ENCODE data around the gene ZNF175. TPM values are rescaled to one million over a fixed set of nuclear protein-coding genes. Genes with fewer than 3 reads are reported as not detected.

Gene ZNF175
- total RNA-seq, 1 donor from 2014 or later: 6.1 TPM

DNA sequence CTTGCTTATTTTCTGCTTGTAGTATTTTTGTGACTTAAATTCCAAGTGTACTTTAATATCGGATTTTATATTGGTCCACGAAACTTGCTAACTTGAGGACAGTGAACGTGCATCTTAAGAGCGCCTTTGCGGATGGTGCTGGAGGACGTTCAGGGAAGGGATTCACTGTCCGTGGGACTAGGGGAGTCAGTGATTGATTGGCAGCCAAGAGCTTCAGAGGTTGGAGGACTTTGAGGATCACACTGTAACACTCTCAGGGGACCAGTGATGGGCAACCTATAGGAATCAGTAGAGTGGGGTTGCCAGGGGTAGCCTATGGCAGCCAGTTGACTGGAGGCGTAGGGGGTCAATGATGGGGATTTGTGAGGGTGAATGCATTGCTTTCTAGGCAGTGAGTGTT, 516 bp downstream of the ZNF175 start:
- peaks cover 0 to 12% of the 10 kb centered on the region in 2 donors for H3K4me1 ChIP-seq
- H3K36me3 ChIP-seq: peaks cover 10 to 24% of the 10 kb centered on the region in 2 donors
- H3K9me3 ChIP-seq: no peaks in the 10 kb centered on the region
- TF ChIP-seq, protein P1, sequence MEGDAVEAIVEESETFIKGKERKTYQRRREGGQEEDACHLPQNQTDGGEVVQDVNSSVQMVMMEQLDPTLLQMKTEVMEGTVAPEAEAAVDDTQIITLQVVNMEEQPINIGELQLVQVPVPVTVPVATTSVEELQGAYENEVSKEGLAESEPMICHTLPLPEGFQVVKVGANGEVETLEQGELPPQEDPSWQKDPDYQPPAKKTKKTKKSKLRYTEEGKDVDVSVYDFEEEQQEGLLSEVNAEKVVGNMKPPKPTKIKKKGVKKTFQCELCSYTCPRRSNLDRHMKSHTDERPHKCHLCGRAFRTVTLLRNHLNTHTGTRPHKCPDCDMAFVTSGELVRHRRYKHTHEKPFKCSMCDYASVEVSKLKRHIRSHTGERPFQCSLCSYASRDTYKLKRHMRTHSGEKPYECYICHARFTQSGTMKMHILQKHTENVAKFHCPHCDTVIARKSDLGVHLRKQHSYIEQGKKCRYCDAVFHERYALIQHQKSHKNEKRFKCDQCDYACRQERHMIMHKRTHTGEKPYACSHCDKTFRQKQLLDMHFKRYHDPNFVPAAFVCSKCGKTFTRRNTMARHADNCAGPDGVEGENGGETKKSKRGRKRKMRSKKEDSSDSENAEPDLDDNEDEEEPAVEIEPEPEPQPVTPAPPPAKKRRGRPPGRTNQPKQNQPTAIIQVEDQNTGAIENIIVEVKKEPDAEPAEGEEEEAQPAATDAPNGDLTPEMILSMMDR (IDR thresholded peaks at IDR 0.05): no peak
- H3K4me3 ChIP-seq: peak overlapping the region; percentile 56 to 94
- no peak for DNase-seq (ENCODE audit: low spot score in 2 of 2)
- H3K27ac ChIP-seq: no peak overlapping the region
- intact Hi-C loops (cut with DNase I): loop anchor here (1.0 to 5.0 kb wide), 6 partner anchors 23 to 464 kb away; partner anchors contain the start of genes C19orf84 and CTU1
- H3K27me3 ChIP-seq: no peaks in the 10 kb centered on the region

DNA sequence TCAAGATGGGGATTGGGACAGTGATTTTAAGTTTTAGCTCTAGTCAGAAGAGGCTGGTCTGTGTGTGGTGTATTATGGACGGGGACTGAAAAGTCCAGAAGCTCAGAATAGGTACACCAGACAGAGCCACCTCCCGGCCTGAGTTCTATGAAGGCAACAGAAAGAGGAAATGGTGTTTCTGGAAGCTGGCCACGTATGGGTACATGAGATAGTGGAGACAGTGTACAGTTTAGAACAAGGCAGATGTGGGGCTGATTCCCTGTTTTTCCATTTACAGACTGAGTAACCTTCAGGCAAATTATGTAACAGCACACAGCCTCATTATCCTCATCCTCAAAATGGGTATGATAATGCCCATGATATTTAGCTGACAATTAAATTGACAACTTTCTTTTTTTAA, 1.3 kb downstream of the ZNF175 start:
- Histone ChIP-seq H3K27ac (no peak overlapping the region), H3K4me3 (peak overlapping the region in 1 of 2 donors; percentile 94), H3K9me3 (no peaks in the 10 kb centered on the region), H3K36me3 (peaks cover 10 to 32% of the 10 kb centered on the region in 2 donors), H3K4me1 (peaks cover 0 to 12% of the 10 kb centered on the region in 2 donors), H3K27me3 (no peaks in the 10 kb centered on the region)
- intact Hi-C loops (cut with DNase I): loop anchor here (5.0 kb wide), 2 partner anchors 180 to 465 kb away; partner anchors contain the start of genes C19orf84 and CTU1
- DNase-seq (ENCODE audit: low spot score in 2 of 2): no peak
- TF ChIP-seq, protein P1 (IDR thresholded peaks at IDR 0.05): no peak

DNA sequence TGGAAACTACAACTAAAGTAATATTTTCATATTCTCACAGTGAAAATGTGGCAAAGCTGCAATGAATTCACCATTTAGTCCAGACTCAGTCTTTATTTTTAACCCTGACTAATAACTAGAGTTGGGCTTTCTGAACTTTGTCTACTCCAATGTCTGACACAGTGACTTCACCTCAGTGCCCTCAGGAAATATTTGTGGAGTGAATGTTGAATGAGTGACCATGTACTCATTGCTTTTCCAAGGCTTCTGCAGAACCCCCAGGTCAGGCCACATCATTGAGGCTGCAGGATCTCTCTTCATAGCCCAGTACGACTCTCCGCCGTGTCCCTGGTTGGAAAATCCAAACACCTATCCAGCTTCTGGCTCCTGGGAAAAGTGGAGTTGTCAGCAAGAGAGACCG, 1.8 kb downstream of the ZNF175 start:
- Histone ChIP-seq H3K27ac (no peak overlapping the region), H3K36me3 (peaks cover 11 to 34% of the 10 kb centered on the region in 2 donors), H3K4me3 (peak overlapping the region in 1 of 2 donors; percentile 3), H3K4me1 (peaks cover 0 to 12% of the 10 kb centered on the region in 2 donors), H3K9me3 (no peaks in the 10 kb centered on the region), H3K27me3 (no peaks in the 10 kb centered on the region)
- TF ChIP-seq, protein P1 (IDR thresholded peaks at IDR 0.05): no peak
- intact Hi-C loops (cut with DNase I): loop anchor here (5.0 kb wide), 2 partner anchors 181 to 466 kb away; partner anchors contain the start of genes C19orf84 and CTU1
- DNase-seq (ENCODE audit: low spot score in 2 of 2): no peak

DNA sequence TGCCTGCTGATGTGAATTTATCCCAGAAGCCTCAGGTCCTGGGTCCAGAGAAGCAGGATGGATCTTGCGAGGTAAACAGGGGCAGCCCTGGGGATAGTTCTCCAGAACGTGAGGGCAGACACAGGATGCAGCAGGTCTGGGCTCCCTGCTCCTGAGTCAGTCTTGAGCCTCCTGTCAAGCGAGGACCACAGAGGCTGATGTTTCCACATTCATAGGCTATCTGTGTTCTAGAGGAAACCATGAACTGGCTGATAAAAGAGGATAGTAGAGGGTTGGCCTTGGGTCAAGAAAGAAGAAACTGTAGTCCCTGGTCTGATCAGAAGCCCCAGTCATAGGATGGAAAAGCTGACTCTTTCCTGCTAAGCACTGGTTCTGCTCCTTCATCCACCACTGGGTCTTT, 2.2 kb downstream of the ZNF175 start:
- H3K27me3 ChIP-seq: no peaks in the 10 kb centered on the region
- intact Hi-C loops (cut with DNase I): loop anchor here (5.0 kb wide), 2 partner anchors 181 to 466 kb away; partner anchors contain the start of genes C19orf84 and CTU1
- H3K36me3 ChIP-seq: peaks cover 15 to 38% of the 10 kb centered on the region in 2 donors
- TF ChIP-seq, protein P1 (IDR thresholded peaks at IDR 0.05): no peak
- no peak for DNase-seq (ENCODE audit: low spot score in 2 of 2)
- peaks cover 0 to 12% of the 10 kb centered on the region in 2 donors for H3K4me1 ChIP-seq
- H3K9me3 ChIP-seq: no peaks in the 10 kb centered on the region
- H3K4me3 ChIP-seq: no peak overlapping the region
- H3K27ac ChIP-seq: no peak overlapping the region

DNA sequence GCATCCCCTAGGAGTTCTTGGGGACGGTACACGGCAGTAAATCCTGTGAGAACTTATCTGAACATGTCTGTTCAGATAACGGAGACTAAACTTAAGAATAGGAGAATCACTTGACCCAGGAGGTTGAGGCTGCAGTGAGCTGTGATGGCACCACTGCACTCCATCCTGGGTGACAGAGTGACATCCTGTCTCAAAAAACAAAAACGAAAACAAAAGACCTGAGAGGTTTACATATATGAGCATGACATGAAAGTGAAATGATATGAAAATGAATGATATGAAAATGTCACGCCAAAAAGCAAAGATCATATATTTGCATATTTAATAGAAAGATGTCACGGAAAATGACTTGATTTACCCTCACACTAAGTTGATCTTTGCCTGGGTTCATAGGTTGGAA, 5.8 kb downstream of the ZNF175 start:
- Histone ChIP-seq H3K9me3 (no peaks in the 10 kb centered on the region), H3K4me3 (no peak overlapping the region), H3K27ac (no peak overlapping the region), H3K36me3 (peaks cover 23 to 65% of the 10 kb centered on the region in 2 donors), H3K27me3 (no peaks in the 10 kb centered on the region), H3K4me1 (peaks cover 0 to 9% of the 10 kb centered on the region in 2 donors)
- TF ChIP-seq, protein P1 (IDR thresholded peaks at IDR 0.05): no peak
- no peak for DNase-seq (ENCODE audit: low spot score in 2 of 2)
- intact Hi-C loops (cut with DNase I): no loop called here
